ENCODE measurements around the gene PRR35. TPM values are rescaled to one million over a fixed set of nuclear protein-coding genes. Genes with fewer than 3 reads are reported as not detected.
"Not testable (repeated sequence)": the region's sequence is repeated elsewhere in the genome, so short reads cannot be mapped to it uniquely, and the experiment has no call there.

PRR35 gene
- total and polyA plus RNA-seq, 2 experiments from 2014 or later = not detected

GRCh38 chr16:595942-596735 lies 35.9 kb downstream of the PRR35 start:
- H3K36me3 ChIP-seq (ENCODE audit: low read depth) = no peaks in the 10 kb centered on the region
- H4K20me1 ChIP-seq (ENCODE audit: insufficient read depth) = no peaks in the 10 kb centered on the region
- H3K9me2 ChIP-seq (ENCODE audit: insufficient read depth) = no peaks in the 10 kb centered on the region
- no peak overlapping the region for H3K9ac ChIP-seq
- H3K9me3 ChIP-seq (ENCODE audit: low read depth) = no peaks in the 10 kb centered on the region
- H3K79me2 ChIP-seq (ENCODE audit: insufficient read depth) = peaks cover 71% of the 10 kb centered on the region
- no peaks in the 10 kb centered on the region for H3K27me3 ChIP-seq (replicated peaks; ENCODE audit: insufficient read depth)
- no peak overlapping the region for H3K4me3 ChIP-seq
- H3F3A ChIP-seq (ENCODE audit: insufficient read depth) = no peaks in the 10 kb centered on the region
- no peak for TF ChIP-seq EZH2phosphoT487 (IDR thresholded peaks at IDR 0.05; ENCODE audit: insufficient read depth, low read depth)
- no peak for TF ChIP-seq EZH2 (IDR thresholded peaks at IDR 0.05; ENCODE audit: insufficient read depth, poor library complexity, severe bottlenecking)
- in situ Hi-C loops (cut with MboI) = no loop called here
- H2AFZ ChIP-seq = no peak overlapping the region
- H3K27ac ChIP-seq = no peak overlapping the region
- H3K4me2 ChIP-seq (ENCODE audit: unreplicated experiment) = no peak overlapping the region
- WGBS, 2 experiments (ENCODE audit: low coverage in 1 of 2, low lambda C conversion rate in 2 of 2, missing lambda C conversion rate in 2 of 2) = 96 to 97% methylated on average over 34 of the region's 34 CpGs
- no peak for DNase-seq
- H3K4me1 ChIP-seq (ENCODE audit: insufficient read depth) = no peaks in the 10 kb centered on the region

- H4K20me1 ChIP-seq (ENCODE audit: insufficient read depth) = no peaks in the 10 kb centered on the region
These were observed 36.5 kb downstream of the PRR35 start for GRCh38 chr16:596736-597060.

GRCh38 chr16:597655-598054 lies 37.5 kb downstream of the PRR35 start:
- H3K4me2 ChIP-seq (ENCODE audit: unreplicated experiment); in situ Hi-C loops (cut with MboI); H3K9me2 ChIP-seq (ENCODE audit: insufficient read depth); DNase-seq; H3K36me3 ChIP-seq (ENCODE audit: low read depth); H3K9ac ChIP-seq; H4K20me1 ChIP-seq (ENCODE audit: insufficient read depth); H3K27me3 ChIP-seq (replicated peaks; ENCODE audit: insufficient read depth); H3F3A ChIP-seq (ENCODE audit: insufficient read depth); H3K4me1 ChIP-seq (ENCODE audit: insufficient read depth); H3K4me3 ChIP-seq; H2AFZ ChIP-seq; H3K9me3 ChIP-seq (ENCODE audit: low read depth); H3K27ac ChIP-seq: not testable (repeated sequence)
- H3K79me2 ChIP-seq (ENCODE audit: insufficient read depth) = peaks cover 70% of the 10 kb centered on the region
- WGBS, 2 experiments (ENCODE audit: low coverage in 1 of 2, low lambda C conversion rate in 2 of 2, missing lambda C conversion rate in 2 of 2) = 97 to 100% methylated on average over 5 to 7 of the region's 7 CpGs

More at GRCh38 chr16:596736-597060, 36.5 kb downstream of the PRR35 start:
- no peak overlapping the region for H2AFZ ChIP-seq
- H3K9ac ChIP-seq = no peak overlapping the region
- H3F3A ChIP-seq (ENCODE audit: insufficient read depth) = no peaks in the 10 kb centered on the region
- no peak for TF ChIP-seq EZH2phosphoT487 (IDR thresholded peaks at IDR 0.05; ENCODE audit: insufficient read depth, low read depth)
- TF ChIP-seq EZH2 (IDR thresholded peaks at IDR 0.05; ENCODE audit: insufficient read depth, poor library complexity, severe bottlenecking) = no peak
- H3K4me1 ChIP-seq (ENCODE audit: insufficient read depth) = no peaks in the 10 kb centered on the region
- no peaks in the 10 kb centered on the region for H3K36me3 ChIP-seq (ENCODE audit: low read depth)
- H3K27ac ChIP-seq = no peak overlapping the region
- H3K4me3 ChIP-seq = no peak overlapping the region
- H3K27me3 ChIP-seq (replicated peaks; ENCODE audit: insufficient read depth) = no peaks in the 10 kb centered on the region
- H3K9me3 ChIP-seq (ENCODE audit: low read depth) = no peaks in the 10 kb centered on the region
- in situ Hi-C loops (cut with MboI) = no loop called here
- DNase-seq = no peak
- 92% methylated on average over 12 of the region's 12 CpGs for WGBS, 2 experiments (ENCODE audit: low coverage in 1 of 2, low lambda C conversion rate in 2 of 2, missing lambda C conversion rate in 2 of 2)
- no peaks in the 10 kb centered on the region for H3K9me2 ChIP-seq (ENCODE audit: insufficient read depth)
- peaks cover 69% of the 10 kb centered on the region for H3K79me2 ChIP-seq (ENCODE audit: insufficient read depth)
- H3K4me2 ChIP-seq (ENCODE audit: unreplicated experiment) = no peak overlapping the region

- in situ Hi-C loops (cut with MboI) = no loop called here
- no peak for DNase-seq
- no peaks in the 10 kb centered on the region for H3K4me1 ChIP-seq (ENCODE audit: insufficient read depth)
- no peak overlapping the region for H3K4me3 ChIP-seq
- H3K27me3 ChIP-seq (replicated peaks; ENCODE audit: insufficient read depth) = no peaks in the 10 kb centered on the region
- no peaks in the 10 kb centered on the region for H4K20me1 ChIP-seq (ENCODE audit: insufficient read depth)
- no peak overlapping the region for H2AFZ ChIP-seq
- H3K36me3 ChIP-seq (ENCODE audit: low read depth) = no peaks in the 10 kb centered on the region
- TF ChIP-seq EZH2 (IDR thresholded peaks at IDR 0.05; ENCODE audit: insufficient read depth, poor library complexity, severe bottlenecking) (no peak), EZH2phosphoT487 (IDR thresholded peaks at IDR 0.05; ENCODE audit: insufficient read depth, low read depth) (no peak)
- no peak overlapping the region for H3K4me2 ChIP-seq (ENCODE audit: unreplicated experiment)
- H3K9me3 ChIP-seq (ENCODE audit: low read depth) = no peaks in the 10 kb centered on the region
- 98 to 99% methylated on average over 39 to 42 of the region's 43 CpGs for WGBS, 2 experiments (ENCODE audit: low coverage in 1 of 2, low lambda C conversion rate in 2 of 2, missing lambda C conversion rate in 2 of 2)
- H3K79me2 ChIP-seq (ENCODE audit: insufficient read depth) = peaks cover 70% of the 10 kb centered on the region
- H3F3A ChIP-seq (ENCODE audit: insufficient read depth) = no peaks in the 10 kb centered on the region
- no peaks in the 10 kb centered on the region for H3K9me2 ChIP-seq (ENCODE audit: insufficient read depth)
- no peak overlapping the region for H3K27ac ChIP-seq
- no peak overlapping the region for H3K9ac ChIP-seq
These were observed 38.9 kb downstream of the PRR35 start for GRCh38 chr16:598823-599739.
